ENCODE measurements around the gene BIRC7. TPM values are rescaled to one million over a fixed set of nuclear protein-coding genes. Genes with fewer than 3 reads are reported as not detected.

Gene BIRC7
- total RNA-seq, 2 donors from 2014 or later, result not detected

GRCh38 chr20:63273635-63274380, 38.1 kb downstream of the BIRC7 start:
- H3K27ac ChIP-seq, result no peak overlapping the region
- peak overlapping the region; percentile 49 to 93 for H3K9ac ChIP-seq (ENCODE audit: low read depth in 2 of 2, low read length in 2 of 2)
- peaks cover 5% of the 10 kb centered on the region for H3K36me3 ChIP-seq
- intact Hi-C loops (cut with DNase I), result no loop called here
- H3K4me1 ChIP-seq, result peaks cover 9% of the 10 kb centered on the region
- no peaks in the 10 kb centered on the region for H3K9me3 ChIP-seq
- H3K4me3 ChIP-seq, result peak overlapping the region; percentile 92
- H3K27me3 ChIP-seq, result no peaks in the 10 kb centered on the region
- no peak for TF ChIP-seq CTCF (IDR thresholded peaks at IDR 0.05)
- peak; percentile 22 for DNase-seq

- H3K36me3 ChIP-seq, result peaks cover 6% of the 10 kb centered on the region
- peak overlapping the region; percentile 92 for H3K4me3 ChIP-seq
- no peak for DNase-seq
- no peaks in the 10 kb centered on the region for H3K27me3 ChIP-seq
- H3K9me3 ChIP-seq, result no peaks in the 10 kb centered on the region
- H3K4me1 ChIP-seq, result peaks cover 9% of the 10 kb centered on the region
- H3K9ac ChIP-seq (ENCODE audit: low read depth in 2 of 2, low read length in 2 of 2), result no peak overlapping the region
- H3K27ac ChIP-seq, result no peak overlapping the region
- intact Hi-C loops (cut with DNase I), result no loop called here
- TF ChIP-seq CTCF (IDR thresholded peaks at IDR 0.05), result no peak
These were observed 38.9 kb downstream of the BIRC7 start for GRCh38 chr20:63274381-63275228.

- TF ChIP-seq CTCF (IDR thresholded peaks at IDR 0.05), result no peak
- Histone ChIP-seq H3K27ac (no peak overlapping the region), H3K4me1 (peaks cover 9% of the 10 kb centered on the region), H3K27me3 (no peaks in the 10 kb centered on the region), H3K36me3 (peaks cover 6% of the 10 kb centered on the region), H3K4me3 (no peak overlapping the region), H3K9ac (ENCODE audit: low read depth in 2 of 2, low read length in 2 of 2) (no peak overlapping the region), H3K9me3 (no peaks in the 10 kb centered on the region)
- DNase-seq, result no peak
- intact Hi-C loops (cut with DNase I), result no loop called here
These were observed 40.1 kb downstream of the BIRC7 start for GRCh38 chr20:63275825-63276224.

DNA sequence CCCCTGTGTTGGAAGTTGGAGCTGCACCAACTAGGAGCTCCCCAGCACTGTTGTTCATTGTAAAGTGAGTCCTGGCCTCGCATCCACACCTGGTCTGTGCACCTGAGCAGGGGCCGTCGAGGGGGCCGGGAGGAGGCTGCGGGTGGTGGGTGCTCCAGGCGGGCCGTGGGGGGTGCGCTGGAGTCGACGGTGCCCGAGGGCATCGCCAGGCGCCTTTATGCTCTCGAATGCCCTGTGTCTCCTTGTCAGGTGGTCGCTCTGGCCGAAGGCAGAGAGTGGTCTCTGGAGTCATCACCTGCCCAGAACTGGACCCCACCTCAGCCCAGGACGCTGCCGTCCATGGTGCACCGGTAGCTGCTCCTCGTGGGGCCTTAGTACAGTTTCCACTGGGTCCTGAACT, 41.3 kb downstream of the BIRC7 start:
- H3K9ac ChIP-seq (ENCODE audit: low read depth in 2 of 2, low read length in 2 of 2), result no peak overlapping the region
- no peaks in the 10 kb centered on the region for H3K27me3 ChIP-seq
- peaks cover 6% of the 10 kb centered on the region for H3K36me3 ChIP-seq
- no peak overlapping the region for H3K27ac ChIP-seq
- no peak for DNase-seq
- intact Hi-C loops (cut with DNase I), result no loop called here
- H3K4me3 ChIP-seq, result no peak overlapping the region
- no peaks in the 10 kb centered on the region for H3K9me3 ChIP-seq
- peaks cover 9% of the 10 kb centered on the region for H3K4me1 ChIP-seq
- TF ChIP-seq CTCF (IDR thresholded peaks at IDR 0.05), result no peak

DNA sequence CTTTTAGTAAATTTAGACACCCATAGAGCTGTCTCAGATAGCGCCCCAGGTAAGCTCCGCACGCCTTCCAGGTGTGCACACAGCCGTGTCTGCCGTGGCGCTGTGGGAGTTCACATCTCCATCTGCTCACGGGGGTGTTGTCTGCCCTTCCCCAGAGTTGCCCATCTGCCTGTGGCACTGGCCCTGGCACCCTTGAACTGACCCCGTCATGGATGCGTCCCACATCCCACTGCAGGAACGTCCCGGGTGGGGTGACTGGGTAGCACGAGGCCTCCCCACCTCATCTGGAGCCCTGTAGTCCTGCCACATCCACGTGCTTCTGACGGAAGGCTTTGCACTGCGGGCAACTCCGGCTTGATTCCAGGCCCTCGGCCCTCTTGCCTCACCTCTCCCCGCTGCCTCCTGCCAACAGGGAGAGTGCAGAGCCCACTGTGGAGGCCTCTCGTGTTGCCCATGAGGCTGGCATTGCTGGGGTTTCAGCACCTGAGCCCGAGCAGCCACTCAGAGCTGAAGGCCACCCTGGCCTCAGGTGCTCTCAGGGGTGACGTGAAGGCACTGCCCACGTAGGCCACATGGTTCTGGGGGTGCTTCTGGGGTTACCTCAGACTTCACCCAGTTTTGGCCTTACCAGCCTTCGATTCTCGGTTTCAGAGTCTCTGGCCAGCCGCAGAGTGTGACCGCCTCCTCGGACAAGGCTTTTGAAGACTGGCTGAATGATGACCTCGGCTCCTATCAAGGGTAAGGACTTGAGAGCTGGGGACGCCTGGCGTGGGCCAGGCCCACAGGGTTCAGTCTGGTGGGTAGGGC, 42.0 kb downstream of the BIRC7 start:
- H3K36me3 ChIP-seq, result peaks cover 6% of the 10 kb centered on the region
- H3K9ac ChIP-seq (ENCODE audit: low read depth in 2 of 2, low read length in 2 of 2), result no peak overlapping the region
- H3K4me1 ChIP-seq, result peaks cover 9% of the 10 kb centered on the region
- no peak for DNase-seq
- TF ChIP-seq CTCF (IDR thresholded peaks at IDR 0.05), result no peak
- no peaks in the 10 kb centered on the region for H3K27me3 ChIP-seq
- H3K9me3 ChIP-seq, result no peaks in the 10 kb centered on the region
- H3K27ac ChIP-seq, result no peak overlapping the region
- intact Hi-C loops (cut with DNase I), result no loop called here
- no peak overlapping the region for H3K4me3 ChIP-seq

All from colonic mucosa (tissue), 4 donors.